Measurements from ENCODE around the gene EPS8L2.
A peak's percentile ranks its signal among the peaks of the same experiment; 100 is the strongest.

Gene EPS8L2

DNA sequence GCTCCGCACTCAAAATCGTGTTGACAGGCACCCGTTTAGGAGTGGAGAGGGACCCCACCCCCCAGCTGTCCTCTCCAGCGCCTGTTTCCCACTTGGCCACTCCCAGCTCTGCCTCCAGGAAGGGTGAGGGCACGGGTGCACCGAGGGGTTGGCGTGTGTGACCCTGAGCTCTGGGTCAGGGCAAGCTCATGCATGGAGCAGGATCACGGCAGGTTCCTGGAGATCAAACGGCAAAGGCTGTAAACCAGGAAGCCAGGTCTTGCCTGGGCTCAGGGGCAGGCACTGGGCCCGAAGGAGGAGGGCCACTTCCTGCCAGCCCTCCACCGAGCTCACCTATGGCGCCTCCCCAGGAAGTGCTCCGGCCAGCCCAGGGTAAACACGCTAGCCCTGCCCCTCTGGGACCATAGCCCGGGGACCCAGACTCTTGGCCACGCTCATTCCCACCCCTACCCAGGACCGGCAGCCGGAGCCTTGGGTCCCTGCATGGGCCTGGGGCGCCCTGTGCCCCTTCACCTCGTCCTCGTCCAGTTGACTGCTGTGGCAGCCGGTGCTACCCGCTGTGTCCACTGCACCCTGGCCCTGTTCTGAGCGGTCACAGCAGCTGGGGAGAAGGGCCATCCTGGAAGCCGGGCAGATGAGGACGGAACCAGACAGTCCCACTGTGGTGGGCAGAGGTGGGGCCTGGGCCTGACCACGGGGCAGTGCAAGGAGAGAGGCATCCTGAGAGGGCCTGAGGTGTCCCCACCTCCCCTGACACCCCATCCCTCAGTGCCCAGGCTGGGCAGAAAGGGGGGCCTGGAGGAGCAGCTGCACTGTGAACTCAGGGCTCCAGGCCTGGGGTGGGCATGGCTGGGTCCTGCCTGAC, 1.0 kb upstream of the EPS8L2 start:
- no peak for FAIRE-seq

DNA sequence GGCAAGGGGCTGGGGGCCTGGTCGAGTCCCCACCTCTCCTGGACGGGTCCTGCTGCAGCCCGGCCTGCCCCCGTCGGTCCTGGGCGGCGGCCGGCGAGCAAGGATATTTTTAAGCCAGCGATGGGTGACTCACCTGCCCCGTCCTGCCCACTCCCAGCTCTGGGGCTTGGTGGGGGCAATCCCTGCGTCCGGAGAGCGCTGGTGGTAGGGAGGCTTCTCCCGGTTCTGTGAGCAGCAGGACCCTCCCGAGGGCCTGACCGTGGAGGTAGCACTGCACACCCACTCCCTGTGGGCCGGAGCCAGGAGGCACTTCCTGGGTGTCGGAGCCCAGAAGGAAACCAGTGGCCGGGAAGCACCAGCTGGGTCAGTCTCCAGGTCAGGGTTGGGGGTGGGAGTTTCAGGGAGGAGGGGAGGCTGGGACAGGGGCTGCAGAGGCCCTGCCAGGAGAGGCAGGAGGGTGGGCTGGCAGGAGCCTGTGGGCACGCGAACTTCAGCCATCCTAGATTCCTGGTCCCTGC, 467 bp downstream of the EPS8L2 start:
- no peak for FAIRE-seq

DNA sequence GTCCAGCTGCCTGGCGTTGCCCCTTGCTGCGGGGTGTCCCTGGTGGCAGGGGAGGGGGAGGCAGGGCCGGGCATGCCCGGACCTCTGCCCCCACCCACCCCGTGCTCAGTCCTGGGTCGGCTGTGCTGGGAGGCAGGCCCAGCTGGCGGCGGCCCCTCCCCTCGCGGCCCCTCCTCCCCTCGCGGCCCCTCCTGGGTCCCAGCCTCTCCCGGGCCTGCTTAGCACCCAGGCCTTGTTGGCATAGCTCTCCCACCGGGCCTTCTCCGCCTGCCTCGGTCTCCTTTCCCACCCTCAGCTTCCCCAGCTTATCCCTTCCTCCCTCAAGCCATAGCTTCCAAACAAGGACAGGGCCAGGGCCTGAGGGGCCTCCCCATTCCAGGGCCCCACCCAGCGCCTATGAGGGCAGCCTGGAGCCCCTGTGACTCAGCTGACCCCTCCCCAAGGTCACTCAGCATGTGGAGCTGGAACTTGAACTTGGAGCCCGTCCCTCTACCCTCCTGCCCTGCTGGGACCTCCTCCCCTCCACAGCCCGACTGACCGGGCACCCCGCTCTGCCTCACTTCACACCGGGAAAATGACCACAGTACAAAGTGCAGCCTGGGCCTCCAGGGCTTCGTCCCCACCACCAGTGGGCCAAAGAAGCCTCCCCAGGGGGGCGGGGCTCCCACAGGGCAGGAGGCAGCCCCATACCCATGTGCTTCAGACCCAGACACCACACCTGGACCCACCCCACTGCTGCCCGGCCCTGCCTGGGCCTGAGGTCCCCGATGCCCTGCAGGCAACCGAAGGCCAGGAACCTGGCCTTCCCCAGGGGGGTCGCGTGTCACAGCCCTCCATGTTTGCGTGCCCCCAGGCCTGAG, 1.2 kb downstream of the EPS8L2 start:
- FAIRE-seq = no peak

DNA sequence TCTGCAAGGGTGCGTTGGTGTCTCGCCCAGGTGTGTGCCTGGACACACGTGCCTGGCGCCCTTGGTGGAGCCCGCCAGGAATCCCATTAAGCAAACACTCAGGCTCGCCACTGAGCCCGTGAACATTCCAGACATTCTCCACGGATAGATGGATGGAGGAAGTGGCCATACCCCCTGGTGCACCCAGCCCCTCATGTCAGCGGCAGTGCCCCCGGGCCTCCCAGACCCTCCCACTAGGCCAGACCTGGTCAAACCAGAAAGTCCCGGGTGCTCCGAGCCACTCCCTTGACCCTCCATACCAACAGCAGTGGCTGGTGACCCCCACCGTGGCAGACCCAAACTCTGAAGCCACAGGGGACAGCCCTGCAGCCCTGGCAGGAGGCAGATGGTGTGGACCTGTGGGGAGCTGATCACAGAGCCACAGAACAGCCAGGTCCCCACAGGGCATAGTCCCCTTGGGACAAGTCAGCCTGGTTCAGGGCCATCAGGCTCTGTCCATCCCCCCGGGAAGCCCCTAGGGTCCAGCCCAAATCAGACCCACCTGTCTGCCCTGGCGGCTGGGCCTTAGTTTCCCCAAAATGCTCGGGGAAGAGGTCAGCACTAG, 1.9 kb downstream of the EPS8L2 start:
- FAIRE-seq = no peak

DNA sequence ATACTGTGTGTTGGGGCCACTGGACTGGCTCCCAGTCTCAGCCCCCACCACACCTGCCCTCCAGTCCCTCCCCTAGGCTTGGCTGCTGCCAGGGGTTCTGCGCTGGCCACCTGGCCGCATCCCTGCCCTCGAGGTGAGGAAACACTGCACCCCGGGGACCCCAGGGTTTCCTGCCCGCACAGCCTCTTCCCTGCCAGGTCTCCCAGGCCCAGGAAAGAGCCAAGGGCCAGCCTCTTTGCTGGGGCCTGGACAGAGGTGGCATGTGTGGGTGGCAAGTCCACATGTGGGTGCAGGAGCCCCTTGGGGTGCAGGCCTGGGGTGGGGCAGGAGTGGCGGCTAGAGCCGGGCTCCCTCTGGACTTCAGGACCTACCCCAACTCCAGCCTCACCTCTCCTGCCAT, 2.5 kb downstream of the EPS8L2 start:
- no peak for FAIRE-seq

DNA sequence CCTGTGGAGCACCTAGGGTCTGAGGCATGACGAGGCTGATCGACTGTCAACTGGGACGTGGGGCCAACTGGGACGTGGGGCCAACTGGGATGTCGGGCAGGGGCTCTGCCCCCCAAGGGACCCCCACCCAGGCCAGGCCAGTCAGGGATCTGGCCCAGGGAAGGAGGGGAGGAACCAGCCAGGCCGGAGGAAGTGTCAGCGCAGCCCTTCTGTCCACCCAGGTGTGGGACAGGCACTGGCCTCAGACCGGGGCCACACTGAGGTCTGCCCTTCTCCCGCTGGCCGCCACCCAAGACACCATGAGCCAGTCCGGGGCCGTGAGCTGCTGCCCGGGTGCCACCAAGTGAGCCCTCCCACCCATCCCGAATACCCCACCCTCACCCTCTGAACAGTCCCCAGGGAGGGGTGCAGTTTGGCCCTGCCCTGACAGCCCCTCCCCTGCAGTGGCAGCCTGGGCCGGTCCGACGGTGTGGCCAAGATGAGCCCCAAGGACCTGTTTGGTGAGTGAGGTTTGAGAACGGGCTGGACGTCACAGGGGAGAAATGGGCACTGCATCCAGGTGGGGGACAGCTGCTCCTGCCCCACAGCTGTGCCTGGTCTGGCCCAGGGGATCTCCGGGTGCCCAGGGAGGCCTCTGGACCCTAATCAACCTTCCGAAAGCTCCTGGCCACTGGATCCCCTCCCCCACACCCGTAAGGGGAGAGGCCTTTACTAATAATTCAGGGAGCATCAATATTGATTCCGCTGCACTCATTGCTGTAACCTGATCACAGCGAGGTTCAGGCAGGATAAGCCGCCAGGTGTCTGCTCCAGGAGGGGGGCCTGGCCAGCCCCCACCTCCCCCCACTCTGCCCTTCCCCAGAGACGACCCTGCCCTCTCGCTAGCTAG, 3.3 kb downstream of the EPS8L2 start:
- FAIRE-seq = no peak

DNA sequence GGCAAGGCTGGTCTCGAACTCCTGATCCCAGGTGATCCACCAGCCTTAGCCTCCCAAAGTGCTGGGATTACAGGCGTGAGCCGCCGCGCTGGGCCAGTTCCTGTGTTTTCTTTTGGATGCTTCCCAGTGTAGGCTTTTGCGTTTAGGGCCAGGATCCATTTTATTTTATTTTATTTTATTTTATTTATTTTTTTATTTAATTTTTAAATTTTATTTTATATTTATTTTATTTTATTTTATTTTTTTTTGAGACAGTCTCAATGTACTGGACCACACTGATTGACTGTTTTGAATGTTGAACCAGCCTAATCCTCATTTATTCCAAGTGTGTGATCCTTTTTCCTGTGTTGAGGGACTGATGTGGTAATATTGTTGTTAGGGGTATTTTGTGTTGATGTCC, 8.4 kb downstream of the EPS8L2 start:
- FAIRE-seq = peak; percentile 33

DNA sequence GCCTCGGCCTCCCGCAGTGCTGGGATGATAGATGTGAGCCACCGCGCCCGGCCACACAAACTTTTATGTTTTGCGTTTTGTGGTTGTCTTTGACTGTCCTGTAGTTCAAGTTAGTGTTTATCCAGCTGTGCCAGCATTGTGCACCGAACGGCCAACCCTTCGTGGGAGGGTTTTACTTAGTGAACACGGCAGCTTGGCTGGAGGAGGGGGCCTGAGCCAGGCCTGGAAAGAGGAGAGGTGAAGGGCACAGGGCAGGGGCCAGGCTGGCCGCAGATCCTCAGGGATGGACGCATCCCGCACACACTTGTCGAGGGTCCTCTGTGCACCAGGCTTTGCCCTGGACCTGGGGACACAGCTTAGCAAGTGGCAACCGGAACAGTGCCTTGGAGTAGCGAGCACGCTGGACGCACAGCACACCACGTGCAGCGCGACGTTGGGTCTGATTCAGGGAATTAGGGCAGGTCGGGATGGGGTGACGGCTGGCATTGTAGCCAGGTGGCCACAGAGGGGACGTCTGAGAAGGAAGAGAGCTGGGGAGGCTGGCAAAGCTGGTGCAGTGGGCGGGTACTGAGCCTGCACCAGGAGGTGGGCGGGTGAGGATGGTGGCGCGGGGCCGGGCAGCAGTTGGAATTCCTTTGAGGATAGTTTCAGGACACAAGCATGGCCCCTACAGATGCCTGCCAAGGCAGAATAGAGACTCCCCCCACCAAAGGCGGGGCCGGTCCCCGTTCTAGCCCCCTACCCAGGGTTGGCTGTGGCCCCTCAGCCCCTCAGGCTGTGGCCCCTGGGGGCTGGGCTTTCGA, 13.4 kb downstream of the EPS8L2 start:
- FAIRE-seq = no peak

DNA sequence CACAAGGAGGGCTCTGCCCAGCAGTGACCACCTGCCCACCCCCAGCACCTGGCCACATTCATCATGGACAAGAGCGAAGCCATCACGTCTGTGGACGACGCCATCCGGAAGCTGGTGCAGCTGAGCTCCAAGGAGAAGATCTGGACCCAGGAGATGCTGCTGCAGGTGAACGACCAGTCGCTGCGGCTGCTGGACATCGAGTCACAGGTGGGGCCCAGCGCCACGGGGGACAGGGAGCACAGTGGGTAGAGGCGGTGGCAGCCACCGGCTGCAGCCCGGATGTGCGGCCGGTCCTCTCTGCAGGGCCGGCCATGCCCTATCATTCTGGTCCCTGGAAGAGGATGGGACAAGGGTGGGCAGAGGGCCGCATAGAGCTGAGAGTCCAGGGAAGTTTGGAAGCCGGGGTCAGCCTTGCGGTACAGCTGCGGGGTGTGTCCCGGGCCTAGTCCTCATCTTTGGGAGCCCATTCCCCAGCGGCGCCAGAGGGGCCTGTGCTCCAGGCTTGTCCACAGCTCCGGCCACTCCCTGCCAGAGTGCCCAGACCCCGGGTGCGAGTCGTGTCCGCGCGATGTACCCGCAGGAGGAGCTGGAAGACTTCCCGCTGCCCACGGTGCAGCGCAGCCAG, 14.1 kb downstream of the EPS8L2 start:
- FAIRE-seq = no peak

DNA sequence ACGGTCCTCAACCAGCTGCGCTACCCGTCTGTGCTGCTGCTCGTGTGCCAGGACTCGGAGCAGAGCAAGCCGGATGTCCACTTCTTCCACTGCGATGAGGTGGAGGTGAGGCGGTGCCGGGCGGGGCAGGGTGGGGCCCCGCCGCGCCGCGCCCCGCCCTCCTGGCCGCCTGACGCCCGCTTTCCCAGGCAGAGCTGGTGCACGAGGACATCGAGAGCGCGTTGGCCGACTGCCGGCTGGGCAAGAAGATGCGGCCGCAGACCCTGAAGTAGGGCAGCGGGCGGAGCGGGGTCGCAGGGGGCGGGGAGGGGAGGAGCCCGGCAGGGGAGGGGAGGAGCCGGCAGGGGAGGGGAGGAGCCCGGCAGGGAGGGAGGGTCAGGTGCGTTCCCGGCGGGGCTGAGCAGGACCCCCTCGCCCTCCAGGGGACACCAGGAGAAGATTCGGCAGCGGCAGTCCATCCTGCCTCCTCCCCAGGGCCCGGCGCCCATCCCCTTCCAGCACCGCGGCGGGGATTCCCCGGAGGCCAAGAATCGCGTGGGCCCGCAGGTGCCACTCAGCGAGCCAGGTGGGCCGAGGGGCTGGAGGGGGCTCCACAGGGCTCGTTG, 14.7 kb downstream of the EPS8L2 start:
- FAIRE-seq = no peak

DNA sequence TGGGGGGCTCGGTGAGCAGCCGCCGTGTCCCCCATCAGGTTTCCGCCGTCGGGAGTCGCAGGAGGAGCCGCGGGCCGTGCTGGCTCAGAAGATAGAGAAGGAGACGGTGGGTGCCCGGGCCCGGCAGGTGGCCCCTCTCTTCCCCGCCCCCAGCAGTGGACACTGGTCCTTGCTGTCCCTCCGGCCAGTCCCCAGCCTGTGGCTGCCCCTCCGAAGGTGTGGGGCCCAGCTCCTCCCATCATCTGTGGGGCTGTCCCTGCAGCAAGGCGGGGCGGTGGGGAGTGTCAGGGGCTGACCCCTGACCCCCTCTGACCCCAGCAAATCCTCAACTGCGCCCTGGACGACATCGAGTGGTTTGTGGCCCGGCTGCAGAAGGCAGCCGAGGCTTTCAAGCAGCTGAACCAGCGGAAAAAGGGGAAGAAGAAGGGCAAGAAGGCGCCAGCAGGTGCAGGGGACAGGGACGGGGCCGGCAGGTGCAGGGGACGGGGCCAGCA, 15.3 kb downstream of the EPS8L2 start:
- no peak for FAIRE-seq

DNA sequence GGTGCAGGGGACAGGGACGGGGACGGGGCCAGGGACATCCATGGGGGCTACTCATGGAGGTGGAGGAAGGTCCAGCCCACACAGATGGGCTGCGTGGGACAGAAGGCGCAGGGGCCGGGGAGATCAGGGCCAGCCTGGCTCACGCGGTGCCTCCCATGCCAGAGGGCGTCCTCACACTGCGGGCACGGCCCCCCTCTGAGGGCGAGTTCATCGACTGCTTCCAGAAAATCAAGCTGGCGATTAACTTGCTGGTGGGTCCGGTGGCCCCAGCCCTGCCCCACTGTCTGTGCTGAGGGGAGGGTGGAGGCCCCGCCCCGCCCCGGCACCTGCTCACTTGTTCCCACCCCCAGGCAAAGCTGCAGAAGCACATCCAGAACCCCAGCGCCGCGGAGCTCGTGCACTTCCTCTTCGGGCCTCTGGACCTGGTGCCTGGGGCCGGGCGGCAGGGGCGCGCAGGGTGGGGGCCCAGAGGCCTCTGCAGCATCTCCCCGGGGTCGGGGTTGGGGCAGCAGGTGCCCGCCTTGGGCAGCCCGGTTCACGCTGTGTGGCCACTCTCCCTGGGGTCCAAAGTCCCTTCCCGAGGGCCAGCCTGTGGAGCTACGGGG, 15.8 kb downstream of the EPS8L2 start:
- FAIRE-seq = no peak

DNA sequence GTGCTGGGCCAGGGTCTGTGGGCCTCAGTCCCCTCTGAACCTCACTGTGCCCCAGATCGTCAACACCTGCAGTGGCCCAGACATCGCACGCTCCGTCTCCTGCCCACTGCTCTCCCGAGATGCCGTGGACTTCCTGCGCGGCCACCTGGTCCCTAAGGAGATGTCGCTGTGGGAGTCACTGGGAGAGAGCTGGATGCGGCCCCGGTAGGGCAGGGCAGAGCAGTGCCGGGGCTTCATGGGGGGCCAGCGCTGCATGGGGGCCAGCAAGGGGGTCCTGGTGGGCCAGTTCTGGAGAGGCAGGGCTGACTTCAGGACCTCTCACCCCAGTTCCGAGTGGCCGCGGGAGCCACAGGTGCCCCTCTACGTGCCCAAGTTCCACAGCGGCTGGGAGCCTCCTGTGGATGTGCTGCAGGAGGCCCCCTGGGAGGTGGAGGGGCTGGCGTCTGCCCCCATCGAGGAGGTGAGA, 16.3 kb downstream of the EPS8L2 start:
- FAIRE-seq = no peak

DNA sequence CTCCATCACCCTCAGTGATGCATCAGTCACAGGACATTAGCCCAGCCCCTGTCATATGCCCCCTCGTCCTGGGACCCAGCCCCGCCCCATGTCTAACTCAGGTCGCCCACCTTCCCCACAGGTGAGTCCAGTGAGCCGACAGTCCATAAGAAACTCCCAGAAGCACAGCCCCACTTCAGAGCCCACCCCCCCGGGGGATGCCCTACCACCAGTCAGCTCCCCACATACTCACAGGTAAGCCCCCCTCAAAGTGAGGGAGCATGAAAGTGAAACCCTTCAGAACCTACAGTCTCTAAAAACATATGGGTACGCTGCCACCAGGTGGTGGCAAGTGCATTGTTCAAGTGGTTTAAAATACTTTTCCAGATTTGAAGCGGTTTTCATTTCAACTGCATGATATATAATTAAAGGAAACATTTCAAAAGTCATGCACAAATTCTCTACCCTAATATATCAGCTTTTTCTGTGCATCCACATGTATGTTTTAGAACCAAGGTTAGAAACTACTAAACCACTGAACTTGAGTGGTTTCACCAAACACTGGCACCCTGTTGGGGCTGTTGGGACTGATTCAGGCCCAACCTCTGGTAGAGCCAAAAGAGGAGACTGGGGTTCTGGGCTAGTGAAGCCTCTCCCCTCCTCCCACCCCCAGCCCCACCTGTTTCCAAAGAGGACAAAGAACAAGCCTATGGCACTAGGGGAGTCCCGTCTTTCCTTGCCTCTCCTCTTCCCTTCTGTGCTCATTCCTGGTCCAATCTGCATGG, 17.3 kb downstream of the EPS8L2 start:
- FAIRE-seq = peak; percentile 93

DNA sequence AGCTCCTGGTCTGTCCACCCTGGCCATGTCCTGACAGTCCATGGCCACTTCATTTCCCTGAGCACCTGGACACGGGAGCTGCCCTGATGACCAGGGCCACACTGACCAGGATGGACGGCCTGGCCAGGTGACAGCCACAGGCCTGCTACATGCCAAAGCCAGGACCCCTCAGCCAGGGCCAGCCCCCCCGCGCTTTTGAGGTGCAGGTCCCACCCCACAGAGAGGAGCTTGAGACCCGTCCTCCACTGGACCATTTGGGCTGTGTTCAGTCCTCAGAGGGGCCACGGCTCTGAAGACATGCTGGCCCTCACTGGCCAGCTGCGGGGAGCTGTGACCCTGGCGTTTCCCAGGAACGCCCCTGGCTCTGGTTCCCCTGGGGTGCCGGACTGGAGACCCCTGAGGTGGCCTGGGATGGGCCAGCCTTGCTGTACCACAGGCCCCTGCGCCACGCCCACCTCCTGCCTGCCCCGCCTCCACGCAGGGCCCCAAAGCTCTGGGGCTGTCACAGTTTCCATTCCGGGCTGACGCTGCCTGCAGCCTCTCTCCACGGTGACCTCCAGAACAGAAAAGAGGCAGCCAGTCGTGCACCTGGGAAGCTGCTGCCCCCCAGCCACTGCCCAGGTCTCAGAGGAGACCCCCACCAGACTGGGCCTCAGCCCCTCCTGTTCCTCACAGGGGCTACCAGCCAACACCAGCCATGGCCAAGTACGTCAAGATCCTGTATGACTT, 18.2 kb downstream of the EPS8L2 start:
- no peak for FAIRE-seq

DNA sequence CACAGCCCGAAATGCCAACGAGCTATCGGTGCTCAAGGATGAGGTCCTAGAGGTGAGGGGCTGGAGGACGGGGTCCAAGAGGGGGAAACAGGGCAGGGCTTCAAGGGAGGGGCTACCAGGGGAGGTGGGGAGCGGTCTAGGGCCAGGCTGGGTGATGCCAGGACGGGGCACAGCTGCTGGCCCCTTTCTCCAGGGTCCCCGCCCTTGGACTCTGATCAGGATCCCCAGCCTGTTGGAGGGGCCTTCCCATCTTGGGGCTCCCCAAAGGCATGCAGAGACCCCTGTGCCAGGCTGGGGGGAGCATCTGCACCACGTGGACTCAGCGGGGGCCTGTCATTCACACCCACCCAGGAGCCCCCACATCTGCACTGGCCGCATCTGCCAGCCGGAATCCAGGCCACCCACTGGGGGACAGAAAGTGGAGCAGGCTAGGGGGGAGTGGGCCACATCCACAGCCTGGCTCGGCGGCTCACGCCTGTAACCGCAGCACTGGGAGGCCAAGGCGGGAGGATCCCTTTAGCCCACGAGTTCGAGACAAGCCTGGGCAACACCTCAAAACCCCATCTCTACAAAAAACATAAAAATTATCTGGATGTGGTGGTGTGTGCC, 18.9 kb downstream of the EPS8L2 start:
- FAIRE-seq = no peak

DNA sequence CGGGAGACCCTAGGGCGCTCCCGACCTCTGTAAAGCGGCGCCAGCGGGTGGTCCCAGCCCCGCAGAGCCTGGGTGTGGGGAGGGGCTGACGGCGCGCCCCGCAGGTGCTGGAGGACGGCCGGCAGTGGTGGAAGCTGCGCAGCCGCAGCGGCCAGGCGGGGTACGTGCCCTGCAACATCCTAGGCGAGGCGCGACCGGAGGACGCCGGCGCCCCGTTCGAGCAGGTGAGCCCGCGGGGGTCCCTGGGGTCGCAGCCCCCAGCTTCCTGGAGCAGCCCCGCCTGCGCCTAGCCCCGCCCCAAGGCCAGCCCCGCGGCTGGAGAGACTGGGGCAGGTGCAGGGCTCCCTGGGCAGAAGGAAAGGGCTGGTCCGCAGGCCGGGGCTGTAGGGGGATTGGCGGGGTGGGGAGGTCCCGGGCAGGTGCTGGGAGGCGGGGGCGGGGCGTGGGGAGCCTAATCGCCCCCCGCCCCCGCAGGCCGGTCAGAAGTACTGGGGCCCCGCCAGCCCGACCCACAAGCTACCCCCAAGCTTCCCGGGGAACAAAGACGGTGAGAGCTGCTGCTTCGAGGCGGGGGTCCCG, 19.7 kb downstream of the EPS8L2 start:
- FAIRE-seq = no peak

Measured in G401.6 (cell line).